HG03095 (cell line): ENCODE results near the gene KRT24.

Experiments used
- ATAC-seq: cut with Tn5 transposase; IDR thresholded peaks from one replicate; pipeline ENCODE4 v1.9.1; 2021; ENCODE audit warnings: moderate library complexity; ENCODE audit not compliant: unreplicated experiment

KRT24 gene

GRCh38 chr17:40695874-40696472 is 7.6 kb downstream of the KRT24 start:
- no peak for ATAC-seq

- no peak for ATAC-seq
These were observed 9.0 kb downstream of the KRT24 start for GRCh38 chr17:40694584-40694983.

GRCh38 chr17:40687106-40687505 is 16.4 kb downstream of the KRT24 start:
- ATAC-seq: no peak

- no peak for ATAC-seq
These were observed 17.4 kb downstream of the KRT24 start for GRCh38 chr17:40686192-40686591.

- no peak for ATAC-seq
These were observed 22.6 kb downstream of the KRT24 start for GRCh38 chr17:40680998-40681397.

GRCh38 chr17:40679523-40679907 is 24.0 kb downstream of the KRT24 start:
- no peak for ATAC-seq

- ATAC-seq: no peak
These were observed 24.5 kb downstream of the KRT24 start for GRCh38 chr17:40678902-40679522.

- no peak for ATAC-seq
These were observed 27.6 kb downstream of the KRT24 start for GRCh38 chr17:40675905-40676304.

- ATAC-seq: no peak
These were observed 30.9 kb downstream of the KRT24 start for GRCh38 chr17:40672654-40673053.

- no peak for ATAC-seq
These were observed 32.3 kb downstream of the KRT24 start for GRCh38 chr17:40671282-40671681.

GRCh38 chr17:40666331-40666730 is 37.2 kb downstream of the KRT24 start:
- ATAC-seq: no peak

GRCh38 chr17:40664582-40665333 is 38.8 kb downstream of the KRT24 start, which contains the start of gene KRT222:
TSS of gene KRT222 (minus strand) at chr17:40665177. CDS start at chr17:40665099, 78 bp downstream.
- ATAC-seq: no peak

GRCh38 chr17:40663252-40663651 is 40.3 kb downstream of the KRT24 start:
- no peak for ATAC-seq

GRCh38 chr17:40659911-40660310 is 43.6 kb downstream of the KRT24 start:
- ATAC-seq: no peak

- ATAC-seq: no peak
These were observed 45.2 kb downstream of the KRT24 start for GRCh38 chr17:40658396-40658795.

GRCh38 chr17:40651939-40652338 is 51.6 kb downstream of the KRT24 start:
- no peak for ATAC-seq

GRCh38 chr17:40648384-40648968 is 55.1 kb downstream of the KRT24 start:
- ATAC-seq: no peak
